GM20431 (cell line): ENCODE results near the gene DRAP1.
"Not testable (repeated sequence)": the region's sequence is repeated elsewhere in the genome, so short reads cannot be mapped to it uniquely, and the experiment has no call there.

Experiments used
- in situ Hi-C: fragments of 300-500 bp; cut with MseI, MboI; formaldehyde crosslinking; loops from one replicate; pipeline ENCODE4 v1.15.0; 2020; ENCODE audit warnings: low sequenced_read_pairs; ENCODE audit not compliant: unreplicated experiment

Gene DRAP1

GRCh38 chr11:65885808-65886536, 33.3 kb upstream of the DRAP1 start:
- in situ Hi-C loops = no loop called here

- in situ Hi-C loops = no loop called here
These were observed 32.2 kb upstream of the DRAP1 start for GRCh38 chr11:65886826-65887722.

GRCh38 chr11:65887723-65888162, 31.5 kb upstream of the DRAP1 start:
- in situ Hi-C loops = no loop called here

DNA sequence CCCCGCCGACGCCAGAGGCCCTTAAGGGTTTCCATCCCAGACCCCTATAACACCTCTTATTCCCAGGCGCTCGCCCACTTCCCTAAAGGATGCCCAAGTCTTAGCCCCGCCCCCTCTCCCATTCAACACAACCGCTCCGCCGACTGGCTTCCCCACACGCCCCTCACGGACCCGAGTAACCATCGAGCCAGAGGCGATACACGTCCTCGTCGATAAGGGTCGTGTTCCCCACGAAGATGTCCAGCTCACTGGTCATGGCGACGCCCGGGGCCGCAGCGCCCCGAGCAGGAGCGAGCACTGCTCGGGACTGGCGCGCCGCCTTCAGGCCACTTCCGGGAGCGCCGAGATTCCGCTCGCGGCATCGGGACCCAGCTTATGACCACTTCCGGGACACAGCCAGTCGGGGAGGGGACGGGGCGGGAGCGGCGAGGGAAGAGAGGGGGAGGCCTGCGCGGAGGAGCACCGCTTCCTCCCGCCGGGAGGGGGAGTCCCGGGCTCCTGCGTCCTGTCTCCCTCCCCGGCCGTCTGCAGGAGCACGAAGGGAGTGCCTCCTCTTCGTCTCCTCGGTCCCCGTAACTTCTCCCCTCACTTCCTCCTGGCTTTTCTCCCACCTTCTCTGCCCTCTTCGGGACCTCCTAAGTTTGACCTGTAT, 30.9 kb upstream of the DRAP1 start, which contains the start of gene FIBP:
Gene FIBP, minus strand, starts transcription at position 309 of the 652 bp plus-strand sequence. Its CDS starts 53 bp downstream, at position 256.
- in situ Hi-C loops = no loop called here

DNA sequence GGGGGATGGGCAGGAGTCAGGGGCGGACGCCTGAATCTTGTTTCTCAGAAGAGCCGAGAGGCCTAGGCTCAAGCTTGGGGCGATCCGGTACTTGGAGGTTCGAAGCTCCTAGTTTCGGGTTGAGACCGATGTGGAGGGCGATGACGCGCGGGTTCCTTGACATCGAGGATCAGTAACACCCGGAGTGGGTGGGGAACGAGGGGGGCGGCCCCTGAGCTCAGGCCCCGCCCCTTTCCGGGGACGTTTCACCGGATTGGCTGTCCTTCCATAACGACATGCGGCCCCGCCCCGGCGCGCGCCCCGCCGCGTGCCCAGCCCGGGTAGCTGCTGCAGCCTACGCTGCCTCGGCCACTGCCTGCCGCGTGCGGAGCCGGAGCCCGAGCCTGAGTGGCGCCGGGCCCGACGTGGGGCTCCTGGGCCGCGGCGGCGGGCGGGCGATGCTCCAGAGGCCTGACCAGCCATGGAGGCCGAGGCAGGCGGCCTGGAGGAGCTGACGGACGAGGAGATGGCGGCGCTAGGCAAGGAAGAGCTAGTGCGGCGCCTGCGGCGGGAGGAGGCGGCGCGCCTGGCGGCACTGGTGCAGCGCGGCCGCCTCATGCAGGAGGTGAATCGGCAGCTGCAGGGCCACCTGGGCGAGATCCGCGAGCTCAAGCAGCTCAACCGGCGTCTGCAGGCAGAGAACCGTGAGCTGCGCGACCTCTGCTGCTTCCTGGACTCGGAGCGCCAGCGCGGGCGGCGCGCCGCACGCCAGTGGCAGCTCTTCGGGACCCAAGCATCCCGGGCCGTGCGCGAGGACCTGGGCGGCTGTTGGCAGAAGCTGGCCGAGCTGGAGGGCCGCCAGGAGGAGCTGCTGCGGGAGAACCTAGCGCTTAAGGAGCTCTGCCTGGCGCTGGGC, 28.7 kb upstream of the DRAP1 start, which contains the start of gene CCDC85B:
Gene CCDC85B, plus strand, starts transcription at position 350 of the 895 bp plus-strand sequence. Its CDS starts 111 bp downstream, at position 461.
- in situ Hi-C loops = no loop called here

DNA sequence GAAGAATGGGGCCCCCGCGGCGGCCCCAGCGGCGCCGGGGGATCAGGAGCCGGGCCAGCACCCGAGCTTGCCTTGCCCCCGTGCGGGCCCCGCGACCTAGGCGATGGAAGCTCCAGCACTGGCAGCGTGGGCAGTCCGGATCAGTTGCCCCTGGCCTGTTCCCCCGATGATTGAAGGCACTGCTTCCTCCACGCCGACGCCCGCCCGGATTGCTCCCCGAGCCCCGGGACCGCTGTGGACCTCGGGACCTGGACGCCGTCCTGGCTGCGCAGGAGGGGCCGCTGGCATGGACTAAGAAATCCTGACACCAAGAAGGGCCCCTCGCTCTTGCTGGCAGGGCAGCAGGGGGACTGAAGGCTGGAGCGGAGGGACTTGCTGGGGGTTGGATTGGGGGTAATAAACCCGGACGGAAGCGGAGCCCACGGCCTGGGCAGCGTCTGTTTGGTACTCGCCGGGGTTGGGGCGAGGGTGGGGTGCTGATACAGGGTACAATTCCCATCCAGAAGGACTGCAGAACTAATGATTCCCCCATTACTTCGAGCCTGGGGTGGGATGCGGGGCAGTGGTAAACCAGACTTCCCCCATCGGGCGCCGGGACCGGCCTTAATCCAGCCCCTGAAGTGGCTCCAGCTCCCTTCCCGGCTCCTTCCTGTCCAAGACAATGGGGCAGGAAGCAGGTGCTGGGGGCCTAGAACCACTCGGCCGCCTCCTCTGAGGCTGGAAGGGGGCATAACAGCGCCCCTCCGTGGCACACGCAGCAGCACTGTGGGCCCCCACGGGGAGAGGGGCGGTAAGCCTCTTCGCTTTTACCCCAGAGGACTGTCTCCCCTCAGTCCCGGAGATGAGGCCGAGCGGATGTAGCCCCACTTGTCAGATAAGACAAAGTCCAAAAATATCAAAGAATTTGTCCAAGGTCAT, 27.7 kb upstream of the DRAP1 start:
- in situ Hi-C loops = no loop called here

DNA sequence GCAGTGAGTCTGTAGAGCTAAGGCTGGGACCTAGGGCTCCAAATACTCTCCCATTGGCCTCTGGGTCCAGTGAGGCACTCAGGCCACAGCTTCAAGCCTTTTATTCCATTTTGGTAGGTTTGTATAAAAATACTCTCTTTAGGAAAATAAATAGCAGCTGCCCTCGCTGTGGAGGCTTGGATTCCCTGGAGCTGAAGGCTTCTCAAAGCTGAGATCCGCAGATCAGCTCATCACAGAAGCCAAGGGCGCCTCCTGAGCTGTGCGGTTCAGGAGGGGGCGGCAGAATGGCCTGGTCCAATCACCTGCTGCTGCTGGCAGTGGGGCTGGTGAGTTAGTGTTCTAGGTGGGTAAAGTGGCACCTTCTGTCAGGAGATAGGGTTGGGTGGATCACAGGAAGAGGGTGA, 27.1 kb upstream of the DRAP1 start:
- in situ Hi-C loops = not testable (repeated sequence)

DNA sequence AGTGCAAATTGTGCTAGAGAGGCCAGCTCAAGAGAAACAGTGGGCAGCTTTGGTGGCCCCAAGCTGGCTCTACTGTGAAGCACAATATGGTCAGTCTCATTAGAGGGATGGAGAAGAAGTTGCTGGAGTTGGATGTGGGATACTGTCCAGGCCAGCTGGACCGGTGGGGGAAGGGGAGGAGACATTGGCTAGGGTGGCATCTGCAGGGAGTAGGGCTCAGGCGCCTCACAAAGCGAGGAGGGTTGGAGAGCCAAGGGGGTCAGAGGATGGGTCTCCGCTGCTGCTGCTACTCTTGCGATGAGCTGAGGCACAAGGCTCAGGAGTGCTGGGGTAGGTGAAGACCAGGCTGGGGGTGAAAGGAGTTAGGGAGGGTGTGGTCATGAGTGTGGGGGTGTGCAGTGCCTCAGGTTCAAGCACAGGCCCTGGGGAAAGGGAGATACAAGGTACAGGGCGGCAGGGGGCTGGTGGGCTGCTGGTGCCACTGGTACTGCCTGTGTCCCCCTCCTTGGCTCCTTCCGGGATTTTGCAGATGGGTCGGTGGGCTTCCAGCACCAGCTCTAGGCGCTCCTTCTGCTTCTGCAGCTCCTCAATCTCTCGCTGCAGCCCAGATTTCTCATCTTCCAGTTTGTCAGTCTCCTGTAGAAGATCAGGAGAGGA, 26.4 kb upstream of the DRAP1 start:
- in situ Hi-C loops = no loop called here

GRCh38 chr11:65894034-65894591, 25.1 kb upstream of the DRAP1 start:
- in situ Hi-C loops = no loop called here

DNA sequence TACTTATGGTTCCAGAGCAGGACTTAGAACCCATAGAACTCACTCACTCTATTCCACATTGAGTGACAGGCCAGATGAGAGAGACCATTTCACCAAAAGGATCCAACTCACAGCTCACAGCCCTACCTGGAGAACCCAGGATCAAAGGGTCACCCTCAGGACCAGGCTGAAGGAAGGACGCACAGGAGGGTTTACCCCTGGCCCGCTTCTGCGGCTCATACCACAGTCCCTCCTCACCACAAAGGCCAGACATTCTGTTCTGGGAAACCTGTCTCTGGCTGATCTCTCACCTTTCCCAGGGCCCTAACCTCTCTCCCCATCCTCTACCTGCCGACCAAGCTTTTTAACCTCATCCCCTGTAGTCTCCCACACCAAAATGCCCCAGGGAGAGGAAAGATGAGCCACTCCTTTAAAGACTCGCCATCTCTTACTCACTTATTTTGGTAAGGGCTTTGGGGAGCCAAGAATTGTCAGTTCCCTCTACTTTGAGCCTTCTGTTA, 23.7 kb upstream of the DRAP1 start:
- in situ Hi-C loops = no loop called here

- in situ Hi-C loops = no loop called here
These were observed 22.9 kb upstream of the DRAP1 start for GRCh38 chr11:65896034-65896999.

GRCh38 chr11:65897020-65897471, 22.2 kb upstream of the DRAP1 start:
- in situ Hi-C loops = no loop called here

DNA sequence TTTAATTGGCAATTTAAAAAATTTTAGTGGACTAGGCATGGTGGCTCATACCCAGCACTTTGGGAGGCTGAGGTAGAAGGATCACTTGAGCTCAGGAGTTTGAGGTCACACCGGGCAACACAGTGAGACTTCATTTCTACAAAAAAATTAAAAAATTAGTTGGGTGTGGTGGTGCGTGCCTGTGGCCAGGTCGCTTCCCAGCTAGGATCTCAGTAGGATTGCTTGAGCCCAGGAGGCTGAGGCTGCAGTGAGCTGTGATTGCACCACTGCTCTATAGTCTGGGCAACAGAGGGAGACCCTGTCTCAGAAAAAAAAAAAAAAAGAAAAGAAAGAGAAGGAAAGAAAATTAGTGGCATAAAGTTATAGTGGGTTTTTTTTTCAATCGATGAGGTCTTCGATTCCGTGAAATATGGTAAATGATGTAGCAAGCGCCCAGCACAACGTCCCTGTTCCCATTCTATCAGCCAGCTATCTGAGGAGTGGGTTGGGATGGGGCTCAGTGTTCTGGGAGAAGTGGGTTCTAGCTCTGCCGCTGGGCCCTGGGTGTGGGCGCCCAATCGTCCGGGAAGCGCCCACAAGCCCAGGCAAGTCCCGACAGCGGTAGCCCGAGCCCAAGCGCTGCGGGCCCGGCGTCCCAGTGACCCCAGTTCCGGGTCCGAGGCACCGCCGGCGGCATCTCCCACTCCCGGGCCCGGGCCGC, 20.4 kb upstream of the DRAP1 start:
- in situ Hi-C loops = no loop called here

- in situ Hi-C loops = no loop called here
These were observed 19.7 kb upstream of the DRAP1 start for GRCh38 chr11:65899356-65900124.
